Caco-2 (cell line): Measurements from ENCODE around the gene AGBL5. TPM values are rescaled to one million over a fixed set of nuclear protein-coding genes. Genes with fewer than 3 reads are reported as not detected.

Source experiments
- BruUV-seq: library from RNA; stranded (reverse); fragments of 400-500 nt; replicated peaks from 2 replicates; lab custom pipeline; 2021; lab: Mats Ljungman, UMichigan
- CTCF ChIA-PET: fragments of 300-600 bp; sonication (Branson Sonifier 250); formaldehyde crosslinking; loops from one replicate; lab custom pipeline; 2022; ENCODE audit warnings: antibody characterized with exemption; lab: Charles Lee
- POLR2A ChIA-PET: fragments of 300-600 bp; sonication (Branson Sonifier 250); formaldehyde crosslinking; loops from one replicate; lab custom pipeline; 2022; ENCODE audit warnings: antibody characterized with exemption; lab: Charles Lee
- DNase-seq, 2 experiments: peaks; one replicate each; pipeline versions ENCODE4 v3.0.0 to v3.0.0-alpha.2; 2020 to 2022
- H3K27me3 ChIP-seq: replicated peaks from 2 replicates; pipeline ENCODE4 v1.6.0; 2011; ENCODE audit warnings: low read length; ENCODE audit not compliant: control insufficient read depth, insufficient read depth
- H3K36me3 ChIP-seq: 2 replicates; pipeline ENCODE4 v1.5.1; 2011; ENCODE audit warnings: low read length; ENCODE audit not compliant: control insufficient read depth, insufficient read depth
- H3K4me1 ChIP-seq: fragments of 250-450 bp; sonication (Bioruptor Pico); 2 replicates; pipeline ENCODE4 v1.5.1; 2020; ENCODE audit warnings: mild to moderate bottlenecking
- H3K4me3 ChIP-seq: 2 replicates; pipeline ENCODE4 v1.5.1; 2011; ENCODE audit warnings: low read depth, mild to moderate bottlenecking, control low read depth, low read length
- H3K9me3 ChIP-seq: fragments of 250-450 bp; sonication (Bioruptor Pico); 2 replicates; pipeline ENCODE4 v1.5.1; 2020; ENCODE audit warnings: mild to moderate bottlenecking, moderate library complexity
- H3K27ac Mint-ChIP-seq: one replicate; pipeline ENCODE4 v1.8.0; 2022; ENCODE audit warnings: mixed read lengths; ENCODE audit not compliant: unreplicated experiment
- H3K27me3 Mint-ChIP-seq: one replicate; pipeline ENCODE4 v1.8.0; 2022; ENCODE audit warnings: mixed read lengths; ENCODE audit not compliant: insufficient read depth, unreplicated experiment
- H3K36me3 Mint-ChIP-seq: one replicate; pipeline ENCODE4 v1.8.0; 2022; ENCODE audit warnings: mild to moderate bottlenecking, mixed read lengths; ENCODE audit not compliant: insufficient read depth, unreplicated experiment
- H3K4me1 Mint-ChIP-seq: one replicate; pipeline ENCODE4 v1.8.0; 2022; ENCODE audit warnings: low read depth, mixed read lengths; ENCODE audit not compliant: unreplicated experiment
- H3K4me3 Mint-ChIP-seq: one replicate; pipeline ENCODE4 v1.8.0; 2022; ENCODE audit warnings: mild to moderate bottlenecking, moderate library complexity, mixed read lengths; ENCODE audit not compliant: unreplicated experiment
- H3K9me3 Mint-ChIP-seq: one replicate; pipeline ENCODE4 v1.8.0; 2022; ENCODE audit warnings: mixed read lengths; ENCODE audit not compliant: unreplicated experiment
- intact Hi-C: fragments of 100-400 bp; cut with micrococcal nuclease; formaldehyde crosslinking; loops from one replicate; pipeline ENCODE4 v1.10.0; 2022; ENCODE audit not compliant: unreplicated experiment
- total RNA-seq: library from RNA; stranded (reverse); gene quantifications from 2 replicates; pipeline ENCODE4 v1.2.3, GENCODE V29; 2022
- TF ChIP-seq, protein P1 (sequence below), 2 experiments: fragments of 200-600 bp in 1 of 2; IDR thresholded peaks; 1 replicate in 1 of 2; 2 replicates in 1 of 2; pipeline versions ENCODE4 v1.5.1 to v1.8.0; 2011 to 2022; ENCODE audit warnings: antibody characterized with exemption in 1 of 2, control low read depth in 1 of 2, inconsistent platforms in 1 of 2, low read depth in 1 of 2, low read length in 1 of 2, mild to moderate bottlenecking in 1 of 2, moderate library complexity in 1 of 2; ENCODE audit not compliant: insufficient read depth in 1 of 2, severe bottlenecking in 1 of 2, unreplicated experiment in 1 of 2

Gene AGBL5
- total RNA-seq, 1 experiment from 2014 or later = 34.1 TPM

DNA sequence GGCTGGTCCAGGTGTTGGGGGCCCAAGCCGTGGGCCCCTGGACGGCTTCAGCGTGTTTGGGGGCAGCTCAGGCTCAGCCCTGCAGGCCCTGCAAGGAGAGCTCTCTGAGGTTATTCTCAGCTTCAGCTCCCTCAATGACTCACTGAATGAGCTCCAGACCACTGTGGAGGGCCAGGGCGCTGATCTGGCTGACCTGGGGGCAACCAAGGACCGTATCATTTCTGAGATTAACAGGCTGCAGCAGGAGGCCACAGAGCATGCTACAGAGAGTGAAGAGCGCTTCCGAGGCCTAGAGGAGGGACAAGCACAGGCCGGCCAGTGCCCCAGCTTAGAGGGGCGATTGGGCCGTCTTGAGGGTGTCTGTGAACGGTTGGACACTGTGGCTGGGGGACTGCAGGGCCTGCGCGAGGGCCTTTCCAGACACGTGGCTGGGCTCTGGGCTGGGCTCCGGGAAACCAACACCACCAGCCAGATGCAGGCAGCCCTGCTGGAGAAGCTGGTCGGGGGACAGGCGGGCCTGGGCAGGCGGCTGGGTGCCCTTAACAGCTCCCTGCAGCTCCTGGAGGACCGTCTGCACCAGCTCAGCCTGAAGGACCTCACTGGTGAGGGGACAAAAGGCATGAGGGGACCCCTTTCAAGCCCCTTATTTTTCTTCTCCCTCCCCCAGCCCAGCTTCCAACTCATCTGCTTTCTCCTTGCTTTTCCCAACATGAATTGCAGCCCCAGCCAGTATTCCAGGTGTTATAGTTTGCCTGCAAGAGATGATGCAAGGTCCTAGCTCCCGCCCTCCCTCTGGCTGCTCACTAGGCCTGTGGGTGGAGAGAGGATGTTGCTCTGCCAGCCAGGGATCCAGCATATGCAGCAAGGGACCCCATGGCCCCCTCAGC is 32.2 kb downstream of the AGBL5 start:
- no peak overlapping the region for H3K4me3 Mint-ChIP-seq
- BruUV-seq = no TSS peak
- H3K27me3 Mint-ChIP-seq = no peaks in the 10 kb centered on the region
- peaks cover 21% of the 10 kb centered on the region for H3K4me1 Mint-ChIP-seq
- H3K9me3 Mint-ChIP-seq = no peaks in the 10 kb centered on the region
- H3K27me3 ChIP-seq = no peaks in the 10 kb centered on the region
- ChIA-PET CTCF (interaction anchor here (0.5 to 1.0 kb wide), 3 partner anchors 33 to 242 kb away, joined by 3 to 5 read pairs (median 4); no protein-coding TSS in a partner anchor), POLR2A (interaction anchor here (0.8 kb wide), 1 partner anchor 12 kb away, joined by 3 read pairs; the partner anchor contains the start of gene OST4)
- no peaks in the 10 kb centered on the region for H3K36me3 ChIP-seq
- intact Hi-C loops = no loop called here
- H3K4me3 ChIP-seq = no peak overlapping the region
- H3K4me1 ChIP-seq = peaks cover 7% of the 10 kb centered on the region
- peaks cover 6% of the 10 kb centered on the region for H3K36me3 Mint-ChIP-seq
- TF ChIP-seq, protein P1, sequence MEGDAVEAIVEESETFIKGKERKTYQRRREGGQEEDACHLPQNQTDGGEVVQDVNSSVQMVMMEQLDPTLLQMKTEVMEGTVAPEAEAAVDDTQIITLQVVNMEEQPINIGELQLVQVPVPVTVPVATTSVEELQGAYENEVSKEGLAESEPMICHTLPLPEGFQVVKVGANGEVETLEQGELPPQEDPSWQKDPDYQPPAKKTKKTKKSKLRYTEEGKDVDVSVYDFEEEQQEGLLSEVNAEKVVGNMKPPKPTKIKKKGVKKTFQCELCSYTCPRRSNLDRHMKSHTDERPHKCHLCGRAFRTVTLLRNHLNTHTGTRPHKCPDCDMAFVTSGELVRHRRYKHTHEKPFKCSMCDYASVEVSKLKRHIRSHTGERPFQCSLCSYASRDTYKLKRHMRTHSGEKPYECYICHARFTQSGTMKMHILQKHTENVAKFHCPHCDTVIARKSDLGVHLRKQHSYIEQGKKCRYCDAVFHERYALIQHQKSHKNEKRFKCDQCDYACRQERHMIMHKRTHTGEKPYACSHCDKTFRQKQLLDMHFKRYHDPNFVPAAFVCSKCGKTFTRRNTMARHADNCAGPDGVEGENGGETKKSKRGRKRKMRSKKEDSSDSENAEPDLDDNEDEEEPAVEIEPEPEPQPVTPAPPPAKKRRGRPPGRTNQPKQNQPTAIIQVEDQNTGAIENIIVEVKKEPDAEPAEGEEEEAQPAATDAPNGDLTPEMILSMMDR (IDR thresholded peaks at IDR 0.05; ENCODE audit: insufficient read depth in 1 of 2, low read depth in 1 of 2, low read length in 1 of 2, severe bottlenecking in 1 of 2, unreplicated experiment in 1 of 2) = no peak
- H3K27ac Mint-ChIP-seq = no peak overlapping the region
- H3K9me3 ChIP-seq = no peaks in the 10 kb centered on the region
- no peak for DNase-seq

- Histone ChIP-seq H3K36me3 (no peaks in the 10 kb centered on the region), H3K4me1 (peaks cover 7% of the 10 kb centered on the region), H3K9me3 (no peaks in the 10 kb centered on the region), H3K27me3 (no peaks in the 10 kb centered on the region), H3K4me3 (no peak overlapping the region)
- POLR2A ChIA-PET = no interaction called here
- intact Hi-C loops = loop anchor here (1.0 kb wide), 1 partner anchor 123 kb away; no protein-coding TSS in a partner anchor
- TF ChIP-seq, protein P1 (IDR thresholded peaks at IDR 0.05; ENCODE audit: insufficient read depth in 1 of 2, low read depth in 1 of 2, low read length in 1 of 2, severe bottlenecking in 1 of 2, unreplicated experiment in 1 of 2) = no peak
- no TSS peak for BruUV-seq
- H3K27ac Mint-ChIP-seq = no peak overlapping the region
- peaks cover 21% of the 10 kb centered on the region for H3K4me1 Mint-ChIP-seq
- H3K27me3 Mint-ChIP-seq = no peaks in the 10 kb centered on the region
- DNase-seq = no peak
- peaks cover 6% of the 10 kb centered on the region for H3K36me3 Mint-ChIP-seq
- H3K9me3 Mint-ChIP-seq = no peaks in the 10 kb centered on the region
- no peak overlapping the region for H3K4me3 Mint-ChIP-seq
- CTCF ChIA-PET = interaction anchor here (0.5 to 1.0 kb wide), 3 partner anchors 13 to 243 kb away, joined by 3 to 5 read pairs (median 3); partner anchors contain the start of gene OST4
Observed at GRCh38 chr2:27084297-27085061, 33.0 kb downstream of the AGBL5 start.
